NCI-H146 treated with DMSO at 0.1 percent for 48 hours (cell line): ENCODE results near the gene EID2B.

Source experiments
- DNase-seq: peaks from one replicate; lab custom pipeline; 2025; ENCODE audit not compliant: unreplicated experiment; lab: John Stamatoyannopoulos, UW

Gene EID2B

GRCh38 chr19:39533003-39533512, 406 bp upstream of the EID2B start:
- DNase-seq: no peak

GRCh38 chr19:39531834-39532232, 819 bp downstream of the EID2B start:
- DNase-seq: no peak

GRCh38 chr19:39525205-39525604, 7.4 kb downstream of the EID2B start:
- DNase-seq: no peak

- no peak for DNase-seq
Measured at GRCh38 chr19:39524495-39524894, 8.2 kb downstream of the EID2B start.

GRCh38 chr19:39520541-39521484, 11.8 kb downstream of the EID2B start:
- DNase-seq: no peak

- DNase-seq: no peak
Measured at GRCh38 chr19:39518975-39519374, 13.7 kb downstream of the EID2B start.

GRCh38 chr19:39518458-39518857, 14.2 kb downstream of the EID2B start:
- no peak for DNase-seq

GRCh38 chr19:39517432-39517831, 15.2 kb downstream of the EID2B start:
- DNase-seq: no peak

GRCh38 chr19:39516270-39516669, 16.4 kb downstream of the EID2B start:
- DNase-seq: no peak

GRCh38 chr19:39515551-39516191, 17.0 kb downstream of the EID2B start:
- no peak for DNase-seq

- DNase-seq: no peak
Measured at GRCh38 chr19:39514840-39515550, 17.7 kb downstream of the EID2B start, which contains the start of gene SELENOV. Gene SELENOV (plus strand): TSS chr19:39515139. CDS start chr19:39515213, 74 bp downstream.

GRCh38 chr19:39512988-39513387, 19.7 kb downstream of the EID2B start:
- no peak for DNase-seq

GRCh38 chr19:39509233-39509632, 23.4 kb downstream of the EID2B start:
- no peak for DNase-seq

GRCh38 chr19:39508629-39509028, 24.0 kb downstream of the EID2B start:
- no peak for DNase-seq

GRCh38 chr19:39507715-39508364, 24.8 kb downstream of the EID2B start:
- peak; percentile 50 for DNase-seq

GRCh38 chr19:39506944-39507714, 25.5 kb downstream of the EID2B start:
- DNase-seq: peak; percentile 81

- DNase-seq: no peak
Measured at GRCh38 chr19:39506598-39506943, 26.1 kb downstream of the EID2B start.

GRCh38 chr19:39502640-39503417, 29.8 kb downstream of the EID2B start:
- DNase-seq: no peak

GRCh38 chr19:39501340-39501739, 31.3 kb downstream of the EID2B start:
- DNase-seq: no peak
